NCI-H446 treated with DMSO at 0.1 percent for 48 hours (cell line): ENCODE measurements around the gene UNC13B.

Experiments used
- DNase-seq: peaks from one replicate; lab custom pipeline; 2025; lab: John Stamatoyannopoulos, UW

The UNC13B gene

GRCh38 chr9:35277628-35278359, 116.0 kb downstream of the UNC13B start:
- DNase-seq = no peak

GRCh38 chr9:35279946-35280345, 118.1 kb downstream of the UNC13B start:
- no peak for DNase-seq

GRCh38 chr9:35280399-35280798, 118.6 kb downstream of the UNC13B start:
- DNase-seq = no peak

- DNase-seq = no peak
Observed at GRCh38 chr9:35285731-35286130, 123.9 kb downstream of the UNC13B start.

GRCh38 chr9:35286381-35286780, 124.6 kb downstream of the UNC13B start:
- DNase-seq = no peak

GRCh38 chr9:35287987-35288632, 126.3 kb downstream of the UNC13B start:
- DNase-seq = no peak

- no peak for DNase-seq
Observed at GRCh38 chr9:35288778-35289177, 127.0 kb downstream of the UNC13B start.

GRCh38 chr9:35293376-35293964, 131.7 kb downstream of the UNC13B start:
- DNase-seq = no peak

- no peak for DNase-seq
Observed at GRCh38 chr9:35294066-35294465, 132.3 kb downstream of the UNC13B start.

- DNase-seq = no peak
Observed at GRCh38 chr9:35294556-35294955, 132.7 kb downstream of the UNC13B start.

- no peak for DNase-seq
Observed at GRCh38 chr9:35295369-35296036, 133.7 kb downstream of the UNC13B start.

- DNase-seq = no peak
Observed at GRCh38 chr9:35303567-35303966, 141.8 kb downstream of the UNC13B start.

GRCh38 chr9:35306283-35306682, 144.5 kb downstream of the UNC13B start:
- DNase-seq = no peak

GRCh38 chr9:35308316-35308715, 146.5 kb downstream of the UNC13B start:
- no peak for DNase-seq

- DNase-seq = no peak
Observed at GRCh38 chr9:35311891-35312639, 150.3 kb downstream of the UNC13B start.

GRCh38 chr9:35313460-35313859, 151.7 kb downstream of the UNC13B start:
- no peak for DNase-seq

- DNase-seq = peak; percentile 39
Observed at GRCh38 chr9:35313916-35314315, 152.1 kb downstream of the UNC13B start.

GRCh38 chr9:35318741-35319140, 156.9 kb downstream of the UNC13B start:
- DNase-seq = no peak

GRCh38 chr9:35322075-35322885, 160.5 kb downstream of the UNC13B start:
- no peak for DNase-seq

GRCh38 chr9:35324966-35325365, 163.2 kb downstream of the UNC13B start:
- no peak for DNase-seq

- no peak for DNase-seq
Observed at GRCh38 chr9:35333551-35333950, 171.7 kb downstream of the UNC13B start.
